ES-I3 (cell line): ENCODE results near the gene DSE.

ENCODE experiments used
- H3K36me3 ChIP-seq: 2 replicates; pipeline ENCODE4 v1.6.1; 2013; ENCODE audit warnings: mild to moderate bottlenecking, low read length, control low read depth, moderate library complexity; ENCODE audit not compliant: insufficient read depth
- H3K4me1 ChIP-seq: 2 replicates; pipeline ENCODE4 v1.6.1; 2013; ENCODE audit warnings: mild to moderate bottlenecking, control low read depth, low read length; ENCODE audit not compliant: insufficient read depth
- H3K9ac ChIP-seq: 2 replicates; pipeline ENCODE4 v1.6.1; 2013; ENCODE audit warnings: low read depth, mild to moderate bottlenecking, low read length, moderate library complexity
- H3K9me3 ChIP-seq: 2 replicates; pipeline ENCODE4 v1.6.1; 2013; ENCODE audit warnings: mild to moderate bottlenecking, low read length, moderate library complexity; ENCODE audit not compliant: control insufficient read depth, insufficient read depth

The DSE gene

DNA sequence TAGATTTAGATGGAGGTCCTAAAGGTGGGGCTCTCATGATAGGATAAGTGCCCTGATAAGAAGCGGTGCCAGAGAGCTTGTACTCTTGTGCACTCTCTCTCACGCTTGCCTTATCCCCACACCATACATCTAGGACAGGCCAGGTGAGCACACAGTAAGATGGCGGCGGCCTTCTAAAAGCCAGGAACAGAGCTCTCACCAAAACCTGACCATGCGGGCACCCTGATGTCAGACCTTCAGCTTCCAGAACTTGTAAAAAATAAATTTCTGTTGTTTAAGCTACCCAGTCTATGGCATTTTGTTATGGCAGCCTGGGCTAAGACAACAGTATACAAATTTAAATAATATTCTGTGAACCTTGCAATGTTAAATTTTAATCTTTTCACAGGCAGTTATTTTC, 49.6 kb downstream of the DSE start:
- Histone ChIP-seq H3K4me1 (peaks cover 5% of the 10 kb centered on the region; the same call in 1 of the 2 replicates), H3K9ac (no peak overlapping the region), H3K9me3 (no peaks in the 10 kb centered on the region), H3K36me3 (no peaks in the 10 kb centered on the region)

DNA sequence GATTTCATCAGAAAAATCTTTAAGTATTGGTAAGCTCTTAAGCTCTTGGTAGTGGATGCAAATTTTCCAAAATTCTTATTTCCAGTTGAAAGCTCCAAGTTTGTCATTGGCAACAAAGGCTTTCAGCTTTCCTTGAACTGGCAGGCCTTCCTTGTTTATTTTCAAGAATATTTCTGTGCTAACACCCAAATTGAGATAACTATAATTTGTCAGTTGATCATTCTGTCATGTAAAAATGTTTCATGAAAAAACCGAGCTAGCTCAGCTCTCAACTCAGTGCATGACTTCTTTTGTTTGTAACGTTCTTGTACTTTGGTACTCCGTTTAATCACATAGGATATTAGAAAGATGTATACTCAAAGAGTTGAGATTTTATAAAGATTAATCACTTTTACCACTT, 51.5 kb downstream of the DSE start:
- Histone ChIP-seq H3K9ac (no peak overlapping the region), H3K9me3 (no peaks in the 10 kb centered on the region), H3K36me3 (no peaks in the 10 kb centered on the region), H3K4me1 (0 out of 2 replicates have a peak, but pooled peaks cover 2% of the 10 kb centered on the region)

DNA sequence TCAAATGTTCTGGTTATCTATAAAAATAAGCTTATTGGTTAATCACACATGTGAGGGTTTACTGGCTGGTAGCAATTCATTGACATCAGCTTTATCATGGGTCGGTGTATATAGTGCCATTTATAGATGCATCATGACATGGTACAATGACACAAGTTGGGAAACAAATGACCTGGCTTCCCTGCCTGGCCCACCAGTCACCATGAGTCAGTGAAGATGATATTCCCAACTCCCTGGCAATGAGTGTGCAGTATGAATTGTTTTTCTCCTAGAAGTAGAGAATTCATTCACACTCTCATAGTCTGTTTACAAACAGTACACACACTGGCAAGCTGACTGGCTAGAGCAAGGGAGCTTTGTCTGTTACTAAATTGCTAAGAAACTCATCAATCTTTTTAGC, 53.3 kb downstream of the DSE start:
- H3K9ac ChIP-seq = no peak overlapping the region
- H3K4me1 ChIP-seq = 0 out of 2 replicates have a peak, but pooled peaks cover 2% of the 10 kb centered on the region
- no peaks in the 10 kb centered on the region for H3K9me3 ChIP-seq
- no peaks in the 10 kb centered on the region for H3K36me3 ChIP-seq

DNA sequence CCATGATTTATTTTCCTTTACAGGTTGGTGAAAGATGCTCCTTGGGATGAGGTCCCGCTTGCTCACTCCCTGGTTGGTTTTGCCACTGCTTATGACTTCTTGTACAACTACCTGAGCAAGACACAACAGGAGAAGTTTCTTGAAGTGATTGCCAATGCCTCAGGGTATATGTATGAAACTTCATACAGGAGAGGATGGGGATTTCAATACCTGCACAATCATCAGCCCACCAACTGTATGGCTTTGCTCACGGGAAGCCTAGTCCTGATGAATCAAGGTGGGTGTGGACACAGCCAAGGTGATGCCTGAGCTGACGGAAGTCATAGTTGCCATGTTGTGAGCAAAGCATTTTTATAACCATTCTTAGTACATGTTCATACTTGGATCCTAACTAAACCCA, 55.8 kb downstream of the DSE start:
- peaks cover 7% of the 10 kb centered on the region; the same call in 1 of the 2 replicates for H3K4me1 ChIP-seq
- no peaks in the 10 kb centered on the region for H3K9me3 ChIP-seq
- H3K9ac ChIP-seq = no peak overlapping the region
- H3K36me3 ChIP-seq = no peaks in the 10 kb centered on the region; the same call in 1 of the 2 replicates

DNA sequence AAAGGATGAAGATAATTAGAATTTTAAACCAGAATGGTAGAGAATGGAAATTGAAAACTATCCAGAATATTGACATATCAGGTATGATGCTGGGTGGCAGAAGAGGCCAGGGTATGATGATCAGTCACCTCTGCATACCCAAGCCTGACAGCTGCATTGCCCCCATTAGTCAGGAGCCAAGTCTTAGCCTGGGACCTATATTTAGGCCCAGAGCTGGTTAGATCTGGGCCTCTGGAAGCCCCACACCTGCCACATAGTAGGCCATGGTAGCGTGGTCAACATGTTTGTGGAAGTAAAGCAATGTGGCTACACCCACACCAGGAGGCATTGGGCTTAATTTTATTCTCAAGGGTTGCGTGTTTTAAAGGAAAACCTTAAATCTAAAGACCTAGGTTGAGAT, 58.4 kb downstream of the DSE start:
- Histone ChIP-seq H3K36me3 (no peaks in the 10 kb centered on the region; the same call in 1 of the 2 replicates), H3K9me3 (no peaks in the 10 kb centered on the region), H3K9ac (no peak overlapping the region), H3K4me1 (peaks cover 16% of the 10 kb centered on the region; the same call in 1 of the 2 replicates)

DNA sequence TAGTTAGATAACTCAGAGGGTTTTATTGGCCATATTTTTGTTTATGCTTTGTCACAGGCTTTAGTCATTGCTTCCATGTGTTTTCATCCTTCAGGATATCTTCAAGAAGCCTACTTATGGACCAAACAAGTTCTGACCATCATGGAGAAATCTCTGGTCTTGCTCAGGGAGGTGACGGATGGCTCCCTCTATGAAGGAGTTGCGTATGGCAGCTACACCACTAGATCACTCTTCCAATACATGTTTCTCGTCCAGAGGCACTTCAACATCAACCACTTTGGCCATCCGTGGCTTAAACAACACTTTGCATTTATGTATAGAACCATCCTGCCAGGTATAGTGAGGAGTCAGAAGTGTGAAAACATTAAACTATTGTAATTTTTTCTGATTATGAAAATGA, 60.1 kb downstream of the DSE start:
- Histone ChIP-seq H3K9me3 (no peaks in the 10 kb centered on the region), H3K4me1 (peaks cover 16% of the 10 kb centered on the region; the same call in 1 of the 2 replicates), H3K9ac (no peak overlapping the region), H3K36me3 (peaks cover 4% of the 10 kb centered on the region; the same call in 1 of the 2 replicates)

DNA sequence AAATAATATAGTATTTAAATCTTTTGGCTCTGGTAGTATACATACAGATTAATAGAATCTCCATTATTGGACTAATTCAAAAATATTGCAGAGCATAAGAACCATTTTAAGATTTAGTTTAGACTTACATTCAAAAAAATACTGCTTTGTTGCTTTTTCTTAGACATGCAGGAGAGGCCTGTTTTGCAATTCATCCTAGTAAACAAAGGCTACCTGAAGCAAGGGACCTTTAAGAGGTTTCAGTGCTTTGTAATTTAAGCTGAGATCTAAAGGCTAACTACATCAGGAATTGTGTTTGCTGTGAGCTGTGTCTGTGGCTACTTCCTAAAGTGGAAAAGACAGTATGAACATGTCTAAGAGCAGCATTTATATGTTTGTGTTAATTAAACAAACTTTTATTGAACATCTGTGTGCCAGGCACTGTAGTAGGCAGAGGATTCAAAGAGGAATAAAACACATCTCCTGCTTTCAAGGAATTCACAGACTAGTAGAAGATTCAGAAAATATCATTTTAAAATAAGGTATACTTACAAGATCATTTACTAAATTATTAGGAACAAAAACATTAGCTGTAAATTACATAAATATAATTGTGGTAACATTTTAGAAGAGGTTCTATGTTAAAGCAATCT, 61.3 kb downstream of the DSE start:
- H3K9ac ChIP-seq = no peak overlapping the region
- H3K4me1 ChIP-seq = peaks cover 16% of the 10 kb centered on the region; the same call in 1 of the 2 replicates
- no peaks in the 10 kb centered on the region for H3K9me3 ChIP-seq
- peaks cover 4% of the 10 kb centered on the region; the same call in 1 of the 2 replicates for H3K36me3 ChIP-seq

DNA sequence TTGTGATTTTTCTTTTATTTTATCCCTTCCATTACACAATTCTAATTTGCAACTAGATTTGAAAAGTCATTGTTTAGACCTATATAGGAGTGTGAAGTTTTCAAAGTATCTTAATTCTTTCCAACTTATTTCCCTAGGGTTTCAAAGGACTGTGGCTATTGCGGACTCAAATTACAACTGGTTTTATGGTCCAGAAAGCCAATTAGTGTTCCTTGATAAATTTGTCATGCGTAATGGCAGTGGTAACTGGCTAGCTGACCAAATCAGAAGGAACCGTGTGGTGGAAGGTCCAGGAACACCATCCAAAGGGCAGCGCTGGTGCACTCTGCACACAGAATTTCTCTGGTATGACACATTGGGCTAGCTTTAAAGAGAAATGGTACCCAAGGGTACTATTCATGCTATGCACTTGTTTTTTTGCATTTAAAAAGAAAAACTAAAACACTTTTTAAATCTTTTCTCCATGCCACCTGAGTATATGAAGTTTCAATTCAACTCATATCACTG, 62.5 kb downstream of the DSE start:
- H3K9ac ChIP-seq = no peak overlapping the region
- peaks cover 4% of the 10 kb centered on the region; the same call in 1 of the 2 replicates for H3K36me3 ChIP-seq
- H3K9me3 ChIP-seq = no peaks in the 10 kb centered on the region
- peaks cover 16% of the 10 kb centered on the region; the same call in 1 of the 2 replicates for H3K4me1 ChIP-seq

DNA sequence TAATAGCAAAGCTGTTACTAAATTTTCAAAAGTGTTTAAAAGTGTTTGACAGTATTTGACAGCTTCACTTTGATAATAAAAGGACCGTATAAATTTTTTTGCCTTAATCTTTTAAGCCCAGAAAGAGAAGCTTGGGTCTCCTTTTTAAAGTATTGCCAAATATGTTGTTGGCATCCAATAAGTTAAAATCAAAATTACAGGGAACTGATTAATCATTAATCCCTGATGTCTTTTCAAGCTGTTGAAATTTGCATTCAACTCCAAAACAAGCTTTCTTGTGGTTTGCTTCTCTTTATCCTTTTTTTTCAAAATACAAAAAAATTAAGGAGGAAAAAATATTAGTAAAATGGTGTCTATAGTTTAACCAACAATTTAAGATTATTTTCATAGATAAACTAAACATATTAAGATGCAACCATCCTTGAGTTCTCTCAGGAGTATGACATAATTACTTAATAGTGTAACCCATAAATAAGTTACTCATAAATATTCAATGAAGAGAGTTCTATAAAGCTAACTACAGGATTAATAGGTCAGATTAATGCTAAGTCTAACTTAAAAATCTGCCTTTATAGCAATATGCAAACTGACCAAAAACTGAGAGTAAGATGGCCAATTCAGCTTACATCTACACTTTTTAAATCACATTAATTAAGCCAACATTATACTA, 63.4 kb downstream of the DSE start:
- no peak overlapping the region for H3K9ac ChIP-seq
- H3K4me1 ChIP-seq = peaks cover 16% of the 10 kb centered on the region; the same call in 1 of the 2 replicates
- peaks cover 4% of the 10 kb centered on the region; the same call in 1 of the 2 replicates for H3K36me3 ChIP-seq
- H3K9me3 ChIP-seq = no peaks in the 10 kb centered on the region

DNA sequence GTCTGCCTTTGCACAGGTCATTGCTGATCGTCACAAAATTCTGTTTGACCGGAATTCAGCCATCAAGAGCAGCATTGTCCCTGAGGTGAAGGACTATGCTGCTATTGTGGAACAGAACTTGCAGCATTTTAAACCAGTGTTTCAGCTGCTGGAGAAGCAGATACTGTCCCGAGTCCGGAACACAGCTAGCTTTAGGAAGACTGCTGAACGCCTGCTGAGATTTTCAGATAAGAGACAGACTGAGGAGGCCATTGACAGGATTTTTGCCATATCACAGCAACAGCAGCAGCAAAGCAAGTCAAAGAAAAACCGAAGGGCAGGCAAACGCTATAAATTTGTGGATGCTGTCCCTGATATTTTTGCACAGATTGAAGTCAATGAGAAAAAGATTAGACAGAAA, 65.8 kb downstream of the DSE start:
- H3K36me3 ChIP-seq = 0 out of 2 replicates have a peak, but pooled peaks cover 4% of the 10 kb centered on the region
- no peak overlapping the region for H3K9ac ChIP-seq
- H3K4me1 ChIP-seq = peaks cover 16% of the 10 kb centered on the region; the same call in 1 of the 2 replicates
- H3K9me3 ChIP-seq = no peaks in the 10 kb centered on the region

DNA sequence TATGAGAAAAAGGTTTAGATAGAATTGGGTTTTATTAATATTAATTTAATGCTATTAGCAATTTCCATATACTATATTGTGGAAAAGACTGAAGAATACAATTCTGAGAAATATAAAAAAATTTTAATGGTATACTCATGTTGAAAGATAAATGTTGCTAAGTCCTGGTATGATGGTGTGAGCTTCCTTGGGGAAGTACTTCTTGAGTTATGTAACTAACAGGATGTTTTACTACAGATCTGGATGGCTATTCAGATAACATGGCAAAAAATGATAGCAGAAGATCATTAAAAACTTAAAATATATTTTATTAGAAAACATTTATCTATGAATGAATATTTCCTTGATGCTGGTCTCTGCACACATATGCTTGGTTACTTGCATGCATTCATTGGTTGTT, 66.9 kb downstream of the DSE start:
- H3K9ac ChIP-seq = no peak overlapping the region
- no peaks in the 10 kb centered on the region for H3K9me3 ChIP-seq
- 0 out of 2 replicates have a peak, but pooled peaks cover 4% of the 10 kb centered on the region for H3K36me3 ChIP-seq
- H3K4me1 ChIP-seq = peaks cover 11% of the 10 kb centered on the region; the same call in 1 of the 2 replicates

DNA sequence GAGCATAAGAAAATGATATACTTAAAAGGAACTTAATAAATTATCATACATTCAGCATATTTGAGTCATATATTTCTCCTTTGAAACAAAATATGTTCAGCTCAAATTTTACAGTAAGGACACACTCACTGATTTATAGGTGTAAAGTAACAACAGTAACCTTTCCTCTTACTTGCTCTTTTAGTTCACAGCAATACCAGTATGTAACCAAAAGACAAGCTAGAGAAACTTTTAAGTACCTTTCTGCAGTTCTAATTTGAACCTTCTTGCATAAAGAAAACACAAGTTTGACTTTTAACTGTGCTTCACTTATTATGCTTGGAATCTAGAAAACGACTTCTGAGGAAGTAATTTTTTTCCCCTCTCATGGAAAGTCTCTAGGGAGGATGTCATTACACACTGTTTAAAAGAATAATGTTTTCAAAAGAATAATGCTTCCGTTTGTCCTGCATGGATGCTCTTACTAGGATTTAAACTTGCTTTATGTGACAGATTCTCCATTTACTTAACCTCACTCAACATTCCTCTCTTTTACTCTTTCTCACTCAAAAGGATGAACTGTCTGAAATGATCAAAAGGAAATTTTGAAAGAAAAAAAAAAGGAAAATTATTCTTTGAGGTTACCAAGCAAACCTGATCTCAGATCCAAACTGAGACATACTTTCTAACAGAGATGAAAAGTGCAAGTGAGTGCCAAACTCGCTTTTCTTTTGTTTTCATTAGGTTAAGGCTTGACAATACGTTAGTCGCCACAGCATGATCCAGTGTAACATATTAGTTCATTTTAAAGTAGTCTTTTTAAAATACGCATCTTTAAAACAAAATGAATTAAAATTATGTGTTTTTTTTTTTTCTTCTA, 68.1 kb downstream of the DSE start:
- H3K9ac ChIP-seq = no peak overlapping the region
- 0 out of 2 replicates have a peak, but pooled peaks cover 4% of the 10 kb centered on the region for H3K36me3 ChIP-seq
- H3K9me3 ChIP-seq = no peaks in the 10 kb centered on the region
- peaks cover 11% of the 10 kb centered on the region; the same call in 1 of the 2 replicates for H3K4me1 ChIP-seq

DNA sequence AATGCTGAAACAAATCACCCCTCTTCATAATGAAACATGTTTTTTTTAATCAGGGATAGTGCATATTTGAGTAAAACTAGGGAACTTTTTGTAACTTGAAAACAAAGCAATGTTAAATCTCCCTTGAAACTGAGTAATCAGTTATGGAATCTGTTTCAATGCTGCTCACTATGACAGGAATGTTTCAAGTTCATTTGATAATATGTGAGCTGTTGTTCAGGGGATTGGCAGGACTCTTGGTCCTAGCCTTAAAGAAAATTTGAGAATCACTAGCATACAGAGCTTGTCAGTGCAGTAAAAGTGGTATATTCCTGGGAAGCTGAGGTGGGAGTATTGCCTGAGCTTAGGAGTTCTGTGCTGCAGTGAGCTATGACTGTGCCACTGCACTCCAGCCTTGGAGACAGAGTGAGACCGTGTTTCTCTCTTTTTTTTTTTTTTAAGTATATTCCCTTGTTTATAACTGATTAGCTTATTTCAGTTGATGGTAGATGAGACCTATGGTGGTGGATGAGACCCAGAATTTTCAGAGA, 68.8 kb downstream of the DSE start:
- no peak overlapping the region for H3K9ac ChIP-seq
- 0 out of 2 replicates have a peak, but pooled peaks cover 4% of the 10 kb centered on the region for H3K36me3 ChIP-seq
- H3K4me1 ChIP-seq = peaks cover 11% of the 10 kb centered on the region; the same call in 1 of the 2 replicates
- no peaks in the 10 kb centered on the region for H3K9me3 ChIP-seq

DNA sequence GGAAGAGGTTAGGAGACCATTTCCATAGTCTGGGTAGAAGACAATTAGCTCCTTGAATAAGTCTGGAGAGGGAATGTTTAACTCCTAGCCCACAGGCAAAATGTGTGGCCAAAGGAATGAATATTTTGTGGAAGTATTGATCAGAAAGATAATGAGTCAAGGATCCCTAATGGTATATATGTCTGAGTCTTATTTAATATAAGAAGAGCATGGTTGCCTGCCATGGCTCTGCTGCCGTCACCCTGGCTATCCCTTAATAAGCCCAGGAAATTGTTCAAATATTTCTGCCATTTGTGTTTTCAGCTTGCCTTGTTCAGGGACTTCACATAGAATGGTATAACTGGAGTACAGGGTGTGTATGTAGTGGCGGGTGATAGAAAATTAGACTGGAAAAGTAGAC, 72.4 kb downstream of the DSE start:
- H3K9ac ChIP-seq = no peak overlapping the region
- no peaks in the 10 kb centered on the region for H3K9me3 ChIP-seq
- no peaks in the 10 kb centered on the region for H3K36me3 ChIP-seq
- peaks cover 15% of the 10 kb centered on the region for H3K4me1 ChIP-seq
